Neural progenitor cell (in vitro differentiated cells): ENCODE results near the gene IGFBP6.

Source experiments
- EZH2 ChIP-seq: fragments of 200-600 bp; sonication (generic); IDR thresholded peaks from 2 replicates; pipeline ENCODE4 v1.6.1; 2017; ENCODE audit warnings: antibody characterized with exemption, mild to moderate bottlenecking, moderate library complexity
- EZH2phosphoT487 ChIP-seq: fragments of 200-600 bp; sonication (generic); IDR thresholded peaks from 2 replicates; pipeline ENCODE4 v1.6.1; 2017; ENCODE audit warnings: antibody characterized with exemption
- TF ChIP-seq, protein P1 (sequence below): fragments of 200-600 bp; sonication (generic); IDR thresholded peaks from 2 replicates; pipeline ENCODE4 v1.5.1; 2017; ENCODE audit warnings: antibody characterized with exemption, mild to moderate bottlenecking

- TF ChIP-seq, protein P1, sequence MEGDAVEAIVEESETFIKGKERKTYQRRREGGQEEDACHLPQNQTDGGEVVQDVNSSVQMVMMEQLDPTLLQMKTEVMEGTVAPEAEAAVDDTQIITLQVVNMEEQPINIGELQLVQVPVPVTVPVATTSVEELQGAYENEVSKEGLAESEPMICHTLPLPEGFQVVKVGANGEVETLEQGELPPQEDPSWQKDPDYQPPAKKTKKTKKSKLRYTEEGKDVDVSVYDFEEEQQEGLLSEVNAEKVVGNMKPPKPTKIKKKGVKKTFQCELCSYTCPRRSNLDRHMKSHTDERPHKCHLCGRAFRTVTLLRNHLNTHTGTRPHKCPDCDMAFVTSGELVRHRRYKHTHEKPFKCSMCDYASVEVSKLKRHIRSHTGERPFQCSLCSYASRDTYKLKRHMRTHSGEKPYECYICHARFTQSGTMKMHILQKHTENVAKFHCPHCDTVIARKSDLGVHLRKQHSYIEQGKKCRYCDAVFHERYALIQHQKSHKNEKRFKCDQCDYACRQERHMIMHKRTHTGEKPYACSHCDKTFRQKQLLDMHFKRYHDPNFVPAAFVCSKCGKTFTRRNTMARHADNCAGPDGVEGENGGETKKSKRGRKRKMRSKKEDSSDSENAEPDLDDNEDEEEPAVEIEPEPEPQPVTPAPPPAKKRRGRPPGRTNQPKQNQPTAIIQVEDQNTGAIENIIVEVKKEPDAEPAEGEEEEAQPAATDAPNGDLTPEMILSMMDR, result peak; percentile 62
- no peak for TF ChIP-seq EZH2
- TF ChIP-seq EZH2phosphoT487, result no peak
These were observed 44.0 kb upstream of the IGFBP6 start for GRCh38 chr12:53053218-53054111.
